ENCODE measurements around the gene TXNIP.

TXNIP gene

DNA sequence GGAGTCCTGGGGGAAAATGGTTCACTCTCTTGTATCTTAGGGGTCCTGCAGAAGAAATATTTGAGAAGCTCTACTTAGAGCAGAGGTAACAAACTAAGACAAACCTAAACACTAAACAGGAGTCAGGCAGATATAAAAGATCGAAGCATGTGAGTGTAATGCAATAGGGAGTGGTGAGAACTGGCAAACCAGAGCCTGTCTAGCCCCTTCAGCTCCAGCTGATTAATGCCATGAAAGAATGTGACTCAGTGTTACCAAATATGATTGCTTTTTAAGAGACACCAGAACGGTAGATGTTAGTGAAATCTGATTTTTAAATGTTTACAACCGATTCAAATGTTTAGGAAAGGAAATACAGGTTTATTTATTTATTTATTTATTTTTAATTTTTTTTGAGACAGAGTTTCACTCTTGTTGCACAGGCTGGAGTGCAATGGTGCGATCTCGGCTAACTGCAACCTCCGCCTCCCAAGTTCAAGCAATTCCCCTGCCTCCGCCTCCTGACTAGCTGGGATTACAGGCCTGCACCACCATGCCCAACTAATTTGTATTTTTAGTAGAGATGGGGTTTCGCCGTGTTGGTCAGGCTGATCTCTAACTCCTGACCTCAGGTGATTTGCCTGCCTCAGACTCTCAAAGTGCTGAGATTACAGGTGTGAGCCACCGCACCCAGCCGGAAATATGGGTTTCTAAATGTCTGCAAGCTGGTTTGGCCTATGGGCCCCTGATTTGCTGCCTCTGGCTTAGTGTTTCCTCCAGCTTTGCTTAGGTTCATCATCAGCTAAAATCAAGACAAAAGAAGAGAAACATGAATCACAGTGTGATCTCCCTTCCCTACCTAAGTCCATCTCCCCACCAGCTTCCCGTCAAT lies 12.2 kb downstream of the TXNIP start:
- no peak for DNase-seq

- DNase-seq: no peak
Observed at GRCh38 chr1:145983206-145983675, 13.1 kb downstream of the TXNIP start.

GRCh38 chr1:145982010-145982723 lies 14.2 kb downstream of the TXNIP start:
- DNase-seq: no peak

GRCh38 chr1:145980457-145980994 lies 15.9 kb downstream of the TXNIP start:
- DNase-seq: no peak

DNA sequence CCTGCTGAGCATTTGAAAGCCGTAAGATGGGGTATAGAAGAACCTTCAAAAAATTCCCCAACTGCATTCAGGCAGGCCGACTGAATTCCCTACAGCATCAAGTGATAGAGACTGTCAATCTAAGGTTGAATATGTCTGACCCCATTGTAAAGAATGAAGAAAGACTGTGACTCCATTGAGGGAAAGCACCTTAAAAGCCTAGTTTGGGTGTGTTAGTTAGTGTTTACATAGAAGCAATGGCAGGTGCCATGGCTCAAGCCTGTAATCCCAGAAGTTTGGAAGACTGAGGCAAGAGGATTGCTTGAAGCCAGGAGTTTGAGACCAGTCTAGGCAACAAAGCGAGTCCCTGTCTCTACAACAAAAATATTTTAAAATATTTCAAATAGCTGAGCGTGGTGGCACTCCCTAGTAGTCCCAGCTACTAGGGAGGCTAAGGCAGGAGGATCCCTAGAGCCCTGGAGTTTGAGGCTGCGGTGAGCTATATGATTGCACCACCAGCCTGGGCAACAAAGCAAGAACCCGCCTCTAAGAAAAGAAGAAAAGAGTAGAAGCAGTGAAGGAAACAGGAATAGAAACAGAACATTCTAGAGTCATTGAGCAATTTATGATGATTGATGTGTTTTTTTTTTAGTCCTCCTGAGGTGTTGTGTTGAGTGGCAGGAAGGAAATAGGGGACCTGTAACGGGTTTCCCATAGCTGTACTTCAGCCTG lies 16.5 kb downstream of the TXNIP start:
- no peak for DNase-seq

DNA sequence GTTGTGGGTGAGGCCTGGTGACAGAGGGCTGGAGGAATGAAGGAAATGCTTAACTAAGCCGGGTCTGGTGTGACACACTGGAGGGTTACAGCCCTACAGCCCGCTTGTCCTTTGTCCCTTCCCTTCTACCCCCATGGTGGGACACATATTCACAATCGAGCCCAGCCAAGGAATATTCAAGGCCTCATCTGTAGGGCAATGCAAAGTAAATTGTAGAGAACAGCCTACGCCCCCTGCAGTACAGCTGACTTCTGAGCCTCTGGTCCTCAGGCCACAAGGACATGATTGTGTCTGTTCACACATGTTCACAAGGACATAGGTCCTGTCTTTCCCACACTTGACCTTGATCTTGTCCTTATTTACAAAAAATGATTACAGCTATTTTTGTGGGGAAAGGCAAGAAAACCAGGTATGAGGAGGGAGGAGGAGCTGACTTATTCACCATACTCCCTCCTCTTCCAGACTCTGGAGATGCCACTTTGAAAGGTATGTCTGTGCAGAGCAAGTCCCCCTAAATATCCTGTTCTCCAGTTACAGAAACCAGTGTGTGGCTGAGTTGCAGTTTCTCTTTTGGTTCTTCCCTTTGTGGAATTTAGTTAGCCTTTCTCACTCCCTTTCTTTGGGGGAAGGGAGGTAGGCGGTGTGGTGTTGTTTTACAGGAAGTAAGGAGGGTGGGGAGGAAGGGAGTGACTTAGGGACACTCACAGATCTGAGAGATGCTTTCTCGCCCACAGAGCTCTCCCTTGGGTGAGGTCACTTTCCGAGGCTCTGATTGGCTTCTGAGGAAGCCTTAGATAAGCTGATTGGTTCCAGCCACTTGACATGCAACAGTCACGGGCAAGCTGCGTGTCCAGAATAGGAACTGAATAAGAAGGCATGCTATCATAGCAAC lies 17.3 kb downstream of the TXNIP start:
- DNase-seq: peak; percentile 96

DNA sequence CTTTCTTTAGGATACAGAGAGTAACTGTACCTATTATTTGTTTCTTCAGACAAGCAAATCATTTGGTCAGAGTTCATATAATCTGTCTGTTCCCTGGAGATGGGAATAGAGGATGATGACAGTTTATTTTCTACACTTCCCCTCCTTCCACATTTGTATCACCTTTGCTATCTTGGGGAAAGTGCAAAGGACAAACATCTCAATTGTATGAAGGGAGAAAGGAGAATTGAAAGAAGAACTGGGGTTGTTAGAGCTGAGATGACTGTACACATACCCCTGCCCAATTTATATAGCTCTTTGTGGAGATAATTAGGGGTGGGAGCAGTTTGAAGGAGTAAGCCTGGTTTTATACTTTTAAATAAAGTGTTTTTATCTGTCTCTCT lies 17.9 kb downstream of the TXNIP start:
- no peak for DNase-seq

DNA sequence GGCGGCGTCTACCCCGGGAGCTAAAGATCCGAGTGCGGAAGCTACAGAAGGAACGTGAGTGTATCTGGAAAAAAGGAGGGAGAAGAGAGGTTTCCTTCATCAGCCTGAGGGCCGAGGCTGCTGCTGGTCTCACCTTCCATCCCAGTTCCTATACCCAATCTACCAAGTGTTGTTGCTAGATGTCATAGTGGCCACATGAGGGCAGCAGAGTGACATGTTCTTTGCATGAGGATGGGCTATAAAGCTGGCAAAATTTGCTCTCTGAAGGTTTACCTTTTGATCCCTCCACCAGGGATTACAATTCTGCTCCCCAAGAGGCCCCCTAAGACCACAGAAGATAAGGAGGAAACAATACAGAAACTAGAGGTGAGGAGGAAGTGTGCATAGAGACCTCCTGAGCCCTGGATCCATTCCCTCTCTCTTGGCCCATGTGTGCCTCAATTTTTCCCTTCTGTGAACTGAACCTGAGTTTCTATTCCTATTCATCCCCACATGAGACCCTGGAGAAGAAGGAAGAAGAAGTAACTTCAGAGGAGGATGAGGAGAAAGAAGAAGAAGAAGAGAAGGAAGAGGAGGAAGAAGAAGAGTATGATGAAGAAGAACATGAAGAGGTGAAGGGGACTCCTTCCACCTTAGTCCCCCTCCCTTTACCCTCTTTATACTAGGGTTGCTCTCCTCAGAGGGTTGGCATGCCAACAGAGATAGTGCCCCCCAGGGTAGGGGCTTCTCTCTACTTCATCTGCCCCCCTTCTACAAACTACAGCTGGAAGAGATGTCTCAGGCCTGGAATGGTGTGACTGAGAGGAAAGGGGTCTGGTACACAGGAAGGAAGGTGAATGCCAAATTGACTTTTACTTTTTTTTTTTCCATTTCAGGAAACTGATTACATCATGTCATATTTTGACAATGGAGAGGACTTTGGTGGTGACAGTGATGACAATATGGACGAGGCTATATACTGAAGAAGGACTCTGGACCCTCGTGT lies 18.6 kb downstream of the TXNIP start:
- DNase-seq: peak; percentile 93

- no peak for DNase-seq
Observed at GRCh38 chr1:145977016-145977415, 19.4 kb downstream of the TXNIP start.

GRCh38 chr1:145975216-145975615 lies 21.2 kb downstream of the TXNIP start:
- no peak for DNase-seq

DNA sequence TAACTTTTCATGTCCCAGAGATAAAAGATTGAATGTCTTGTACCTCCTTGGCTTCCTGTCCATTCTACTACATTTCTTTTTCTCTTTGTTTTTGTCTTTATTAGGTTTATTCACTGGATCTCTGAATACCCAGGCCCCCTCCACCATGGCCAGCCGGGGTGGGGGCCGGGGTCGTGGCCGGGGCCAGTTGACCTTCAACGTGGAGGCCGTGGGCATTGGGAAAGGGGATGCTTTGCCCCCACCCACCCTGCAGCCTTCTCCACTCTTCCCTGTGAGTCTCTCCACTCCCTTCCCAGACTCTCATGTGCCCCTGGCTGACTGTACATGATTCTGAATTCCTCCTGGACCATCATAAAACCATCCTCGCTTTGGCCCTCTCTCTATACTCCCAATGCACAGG lies 21.7 kb downstream of the TXNIP start:
- DNase-seq: no peak

GRCh38 chr1:145972580-145972979 lies 23.8 kb downstream of the TXNIP start:
- DNase-seq: no peak

- DNase-seq: no peak
Observed at GRCh38 chr1:145967288-145967687, 29.1 kb downstream of the TXNIP start.

- DNase-seq: no peak
Observed at GRCh38 chr1:145965119-145965744, 31.1 kb downstream of the TXNIP start.

DNA sequence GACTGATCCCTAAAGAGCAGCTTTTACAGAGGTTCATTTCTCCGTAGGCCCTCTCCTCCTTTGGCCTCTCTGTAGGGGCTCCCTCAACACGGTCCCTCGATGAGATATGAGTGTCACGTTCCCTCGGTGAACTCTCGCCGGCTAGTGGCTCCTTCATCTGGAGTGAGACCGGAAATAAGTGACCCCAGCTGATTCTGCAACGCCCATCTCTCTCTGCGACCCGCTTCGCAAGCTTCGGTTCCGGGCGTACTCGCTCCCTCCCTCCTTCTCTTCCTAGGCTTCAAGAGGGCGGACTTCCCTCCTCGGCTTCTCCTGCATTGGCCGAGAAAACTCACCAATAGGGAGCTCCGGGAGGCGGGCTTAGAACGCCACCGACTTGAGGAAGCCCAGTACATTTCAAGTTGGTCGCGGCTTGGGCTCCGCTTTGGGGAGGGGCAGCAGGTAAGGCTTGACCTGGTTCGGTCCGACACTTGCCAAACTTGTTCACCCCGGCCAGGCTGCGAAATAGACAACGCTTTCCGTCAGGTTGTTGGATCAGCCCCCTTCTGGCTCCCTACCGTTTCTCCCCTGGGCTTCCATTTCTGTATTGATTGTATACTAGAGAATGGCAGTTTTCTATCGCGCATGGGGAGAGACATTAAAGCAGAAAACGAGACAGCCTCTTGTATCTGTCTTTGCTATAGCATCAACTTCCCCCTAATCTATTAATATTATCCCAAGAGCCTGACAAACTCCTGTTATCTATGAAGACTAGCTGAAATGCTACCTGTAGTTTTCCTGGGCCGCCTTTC lies 31.9 kb downstream of the TXNIP start, which contains the start of the genes ANKRD34A and POLR3GL:
ANKRD34A (minus strand) TSS at position 248 of the 791 bp plus-strand sequence. CDS start 2,816 bp downstream, outside the sequence.
POLR3GL (plus strand) TSS at position 363 of the 791 bp plus-strand sequence. CDS start 10,176 bp downstream, outside the sequence.
- DNase-seq: peak; percentile 97

- peak; percentile 37 for DNase-seq
Observed at GRCh38 chr1:145963265-145964019, 32.9 kb downstream of the TXNIP start.

DNA sequence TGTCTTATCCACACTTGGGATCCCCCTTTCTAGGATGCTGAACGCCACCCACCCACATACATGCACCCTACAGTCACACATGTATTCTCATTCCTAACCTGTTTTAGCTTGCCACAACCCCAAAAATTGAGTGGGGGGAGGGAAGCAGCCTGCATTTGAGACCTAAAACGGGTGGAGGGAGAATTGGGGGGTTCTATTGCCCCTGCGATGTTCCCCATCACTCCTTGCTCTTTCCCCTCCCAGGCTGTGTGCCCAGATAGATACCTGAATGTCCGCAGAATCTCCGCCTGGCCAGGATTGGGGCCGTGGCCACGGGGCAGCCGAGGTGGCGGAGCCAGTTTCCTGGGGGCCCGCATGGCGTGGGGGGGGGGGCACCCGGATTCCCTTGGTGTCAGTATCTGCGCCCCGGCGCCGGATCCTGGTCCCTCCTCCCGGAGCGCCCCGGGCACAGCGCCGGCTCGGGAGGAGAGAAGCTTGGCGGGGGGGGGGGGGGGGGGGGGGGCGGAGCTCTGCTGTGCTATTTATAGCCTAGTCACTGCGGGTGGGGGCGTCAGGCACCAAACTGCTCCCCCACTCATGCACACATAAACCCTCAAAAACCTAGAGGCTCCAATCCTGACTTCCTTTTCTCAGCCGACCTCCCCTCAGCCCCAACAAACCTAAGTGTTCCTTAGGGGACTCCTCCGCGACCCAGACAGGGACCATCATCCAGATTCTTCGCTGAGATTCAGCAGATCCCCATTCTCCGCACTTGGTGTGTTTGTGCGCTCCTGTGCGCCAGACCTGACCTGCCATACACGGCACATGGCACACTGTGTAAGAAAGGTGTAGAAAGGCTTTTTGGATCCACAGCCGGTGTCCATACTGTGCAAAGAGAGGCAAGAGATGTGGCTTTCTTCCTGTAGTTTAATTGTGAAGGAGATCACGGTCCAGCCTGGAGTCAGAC lies 33.9 kb downstream of the TXNIP start:
- DNase-seq: peak; percentile 41
